IMR-90 (cell line): Measurements from ENCODE around the gene SCARF2. TPM values are rescaled to one million over a fixed set of nuclear protein-coding genes. Genes with fewer than 3 reads are reported as not detected.

Experiments used
- ATAC-seq: fragments of 200-7000 bp; cut with Tn5 transposase; 2 replicates; pipeline ENCODE4 v1.9.1; 2020; ENCODE audit warnings: low read depth, mild to moderate bottlenecking, moderate library complexity
- BruUV-seq: library from RNA; stranded (reverse); fragments of 400-500 nt; replicated peaks from 2 replicates; lab custom pipeline; 2021; lab: Mats Ljungman, UMichigan
- CTCF ChIA-PET: fragments of 300-600 bp; formaldehyde crosslinking; extraction: SDS; loops from one replicate; lab custom pipeline; 2021; ENCODE audit warnings: antibody characterized with exemption; lab: Yijun Ruan, JAX
- POLR2A ChIA-PET: fragments of 300-600 bp; sonication (Branson Sonifier 250); formaldehyde crosslinking; loops from one replicate; lab custom pipeline; 2022; ENCODE audit warnings: antibody characterized with exemption; ENCODE audit not compliant: unreplicated experiment; lab: Charles Lee
- DNase-seq: peaks from one replicate; pipeline ENCODE4 v3.0.0; 2013
- H2AFZ ChIP-seq: replicated peaks from 2 replicates; pipeline ENCODE3; 2013; ENCODE audit warnings: low read length, mild to moderate bottlenecking; ENCODE audit not compliant: poor library complexity
- H2AK5ac ChIP-seq: 2 replicates; pipeline ENCODE4 v1.6.1; 2013; ENCODE audit warnings: low read depth, low read length, inconsistent platforms
- H2AK9ac ChIP-seq: replicated peaks from 2 replicates; pipeline ENCODE3; 2013; ENCODE audit warnings: mild to moderate bottlenecking, low read depth, low read length, moderate library complexity; ENCODE audit not compliant: poor library complexity
- H2BK120ac ChIP-seq: 2 replicates; pipeline ENCODE4 v1.6.1; 2013; ENCODE audit warnings: low read depth, low read length, inconsistent platforms
- H2BK15ac ChIP-seq: 3 replicates; pipeline ENCODE4 v1.6.1; 2013; ENCODE audit warnings: low read depth, low read length, inconsistent platforms
- H2BK20ac ChIP-seq: 2 replicates; pipeline ENCODE4 v1.6.1; 2013; ENCODE audit warnings: low read depth, mild to moderate bottlenecking, inconsistent platforms, low read length, moderate library complexity
- H2BK5ac ChIP-seq: 2 replicates; pipeline ENCODE4 v1.6.1; 2013; ENCODE audit warnings: mild to moderate bottlenecking, low read depth, low read length, inconsistent platforms; ENCODE audit not compliant: poor library complexity, severe bottlenecking
- H3K14ac ChIP-seq: replicated peaks from 2 replicates; pipeline ENCODE4 v1.6.1; 2013; ENCODE audit warnings: low read depth, low read length, inconsistent platforms
- H3K18ac ChIP-seq: 2 replicates; pipeline ENCODE4 v1.6.1; 2013; ENCODE audit warnings: low read depth, low read length, control low read depth
- H3K23ac ChIP-seq: 2 replicates; pipeline ENCODE4 v1.6.1; 2013; ENCODE audit warnings: low read depth, low read length, inconsistent platforms
- H3K27ac ChIP-seq: 2 replicates; pipeline ENCODE4 v1.5.1; 2013; ENCODE audit warnings: mild to moderate bottlenecking, control low read depth, low read length; ENCODE audit not compliant: insufficient read depth
- H3K27me3 ChIP-seq: 2 replicates; pipeline ENCODE4 v1.6.1; 2013; ENCODE audit warnings: low read length; ENCODE audit not compliant: control insufficient read depth, insufficient read depth
- H3K36me3 ChIP-seq: 2 replicates; pipeline ENCODE4 v1.6.1; 2013; ENCODE audit warnings: low read length, mixed read lengths; ENCODE audit not compliant: control insufficient read depth, insufficient read depth
- H3K4ac ChIP-seq: 2 replicates; pipeline ENCODE4 v1.6.1; 2013; ENCODE audit warnings: low read depth, low read length, inconsistent platforms
- H3K4me1 ChIP-seq: 2 replicates; pipeline ENCODE4 v1.6.1; 2013; ENCODE audit warnings: low read length, mixed read lengths; ENCODE audit not compliant: control insufficient read depth, insufficient read depth
- H3K4me2 ChIP-seq: 2 replicates; pipeline ENCODE4 v1.6.1; 2013; ENCODE audit warnings: low read depth, mild to moderate bottlenecking, control low read depth, low read length, moderate library complexity
- H3K4me3 ChIP-seq: 2 replicates; pipeline ENCODE4 v1.5.1; 2013; ENCODE audit warnings: low read depth, mild to moderate bottlenecking, control low read depth, low read length, moderate library complexity; ENCODE audit not compliant: insufficient read depth
- H3K56ac ChIP-seq: 2 replicates; pipeline ENCODE4 v1.6.1; 2013; ENCODE audit warnings: low read length, inconsistent platforms; ENCODE audit not compliant: insufficient read depth; ENCODE audit errors: extremely low read depth
- H3K79me1 ChIP-seq, 2 experiments: 2 replicates each; pipeline ENCODE4 v1.6.1; 2013; ENCODE audit warnings: low read length in 2 of 2, inconsistent platforms in 1 of 2, low read depth in 1 of 2
- H3K9ac ChIP-seq: 2 replicates; pipeline ENCODE4 v1.6.1; 2013; ENCODE audit warnings: low read depth, low read length, control low read depth
- H3K9me1 ChIP-seq: 2 replicates; pipeline ENCODE4 v1.6.1; 2013; ENCODE audit warnings: low read length, inconsistent platforms; ENCODE audit not compliant: insufficient read depth
- H3K9me3 ChIP-seq: 2 replicates; pipeline ENCODE4 v1.6.1; 2013; ENCODE audit warnings: low read length; ENCODE audit not compliant: control insufficient read depth, insufficient read depth
- H4K20me1 ChIP-seq: 2 replicates; pipeline ENCODE4 v1.6.1; 2013; ENCODE audit warnings: low read length, inconsistent platforms; ENCODE audit not compliant: insufficient read depth
- H4K5ac ChIP-seq: 2 replicates; pipeline ENCODE4 v1.6.1; 2013; ENCODE audit warnings: mild to moderate bottlenecking, low read depth, low read length, control low read depth
- H4K8ac ChIP-seq, 2 experiments: 2 replicates each; pipeline ENCODE4 v1.6.1; 2013; ENCODE audit warnings: low read depth in 2 of 2, low read length in 2 of 2, control low read depth in 1 of 2, inconsistent platforms in 1 of 2
- H4K91ac ChIP-seq: 2 replicates; pipeline ENCODE4 v1.6.1; 2013; ENCODE audit warnings: low read depth, low read length, inconsistent platforms; ENCODE audit not compliant: insufficient read depth
- BHLHE40 ChIP-seq: fragments of 150-350 bp; IDR thresholded peaks from 2 replicates; pipeline ENCODE4 v1.6.1; 2016; ENCODE audit warnings: mild to moderate bottlenecking, low read depth, low read length
- CEBPB ChIP-seq: IDR thresholded peaks from 2 replicates; pipeline ENCODE4 v1.6.1; 2012; ENCODE audit warnings: low read depth, low read length, improper control_type of control experiment
- CHD1 ChIP-seq: IDR thresholded peaks from 2 replicates; pipeline ENCODE4 v1.6.1; 2012; ENCODE audit warnings: low read depth, low read length, improper control_type of control experiment
- MAFK ChIP-seq: IDR thresholded peaks from 2 replicates; pipeline ENCODE4 v1.6.1; 2012; ENCODE audit warnings: low read depth, low read length, improper control_type of control experiment
- MAZ ChIP-seq: IDR thresholded peaks from 2 replicates; pipeline ENCODE4 v1.6.1; 2012; ENCODE audit warnings: low read depth, mild to moderate bottlenecking, low read length, improper control_type of control experiment, moderate library complexity, borderline replicate concordance
- MXI1 ChIP-seq: IDR thresholded peaks from 2 replicates; pipeline ENCODE4 v1.6.1; 2012; ENCODE audit warnings: low read depth, mild to moderate bottlenecking, low read length, moderate library complexity, borderline replicate concordance
- NFE2L2 ChIP-seq: fragments of 150-350 bp; IDR thresholded peaks from 2 replicates; pipeline ENCODE4 v1.6.1; 2016; ENCODE audit warnings: low read depth, mild to moderate bottlenecking, low read length
- POLR2A ChIP-seq: IDR thresholded peaks from 2 replicates; pipeline ENCODE4 v1.6.1; 2012; ENCODE audit warnings: mild to moderate bottlenecking, low read depth, low read length
- RCOR1 ChIP-seq: IDR thresholded peaks from 2 replicates; pipeline ENCODE4 v1.6.1; 2012; ENCODE audit warnings: mild to moderate bottlenecking, low read length, improper control_type of control experiment; ENCODE audit not compliant: insufficient replicate concordance
- RFX5 ChIP-seq: IDR thresholded peaks from 2 replicates; pipeline ENCODE4 v1.8.0; 2012; ENCODE audit warnings: low read depth, mild to moderate bottlenecking, low read length, moderate library complexity
- SMC3 ChIP-seq: fragments of 150-350 bp; IDR thresholded peaks from 2 replicates; pipeline ENCODE4 v1.6.1; 2016; ENCODE audit warnings: low read depth, mild to moderate bottlenecking, antibody characterized with exemption, low read length, moderate library complexity
- WGBS, 2 experiments: methylation state at CpG; one replicate each; pipeline versions ENCODE4 v1.1.5 to v1.1.7; 2013; ENCODE audit warnings: missing lambda C conversion rate in 2 of 2; ENCODE audit not compliant: insufficient read length in 1 of 2; ENCODE audit errors: extremely low coverage in 2 of 2; 5-methylcytosine and 5-hydroxymethylcytosine counted together
- dilution Hi-C: fragments of 300-500 bp; cut with HindIII; formaldehyde crosslinking; loops from one replicate; pipeline ENCODE4 v1.14.3; 2018; ENCODE audit warnings: low sequenced_read_pairs; ENCODE audit not compliant: unreplicated experiment
- in situ Hi-C: fragments of 300-500 bp; cut with MboI; formaldehyde crosslinking; loops from 3 replicates; pipeline ENCODE4 v1.14.3; 2019; ENCODE audit warnings: low sequenced_read_pairs, inconsistent platforms, mixed read lengths
- intact Hi-C: fragments of 100-400 bp; cut with micrococcal nuclease; formaldehyde crosslinking; loops from 2 replicates; pipeline ENCODE4 v1.10.0; 2022
- polyA plus RNA-seq, 3 experiments: library from polyadenylated mRNA; depleted of rRNA; stranded (reverse); fragments of >200 nt; gene quantifications; 2 replicates each; pipeline ENCODE4 v1.2.3, GENCODE V29; 2012; ENCODE audit warnings: low replicate concordance in 1 of 3
- total RNA-seq: library from RNA; depleted of rRNA; stranded (reverse); fragments of >200 nt; gene quantifications from 2 replicates; pipeline ENCODE4 v1.2.3, GENCODE V29; 2012
- TF ChIP-seq, protein P1 (sequence below): conservative IDR thresholded peaks from 2 replicates; pipeline ENCODE4 v1.5.1; 2012; ENCODE audit warnings: mild to moderate bottlenecking, low read depth, low read length, improper control_type of control experiment
- TF ChIP-seq, protein P2 (sequence below): fragments of 150-350 bp; IDR thresholded peaks from 2 replicates; pipeline ENCODE4 v1.6.1; 2017; ENCODE audit warnings: mild to moderate bottlenecking, antibody characterized with exemption, low read length, low read depth

Gene SCARF2
- total and polyA plus RNA-seq, 2 of the 4 experiments (the other 2 are of a cell fraction), result 3.4 to 37.0 TPM

DNA sequence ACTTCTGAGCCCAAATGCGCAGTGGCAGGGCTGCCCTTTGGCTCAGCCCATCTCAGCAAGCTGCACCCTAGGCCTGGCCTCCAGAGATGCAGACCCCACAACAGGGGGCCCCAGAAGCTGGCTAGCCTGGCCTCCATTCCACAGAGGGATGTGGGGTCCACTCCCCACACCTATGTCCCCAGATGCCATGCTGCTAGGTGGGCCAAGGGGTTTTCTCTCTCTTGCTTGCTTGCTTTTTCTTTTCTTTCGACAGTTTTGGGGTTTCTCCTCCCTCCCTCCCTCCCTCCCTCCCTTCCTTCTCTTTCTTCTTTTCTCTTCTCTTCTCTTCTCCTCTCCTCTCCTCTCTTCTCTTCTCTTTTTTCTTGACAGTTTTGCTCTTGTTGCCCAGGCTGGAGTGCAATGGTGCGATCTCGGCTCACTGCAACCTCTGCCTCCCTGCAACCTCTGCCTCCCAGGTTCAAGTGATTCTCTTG, 9.6 kb downstream of the SCARF2 start:
- intact Hi-C loops, result no loop called here
- Histone ChIP-seq H3K14ac (no peak overlapping the region), H4K20me1 (peaks cover 75% of the 10 kb centered on the region), H3K23ac (no peak overlapping the region), H3K4ac (no peak overlapping the region), H3K27me3 (no peaks in the 10 kb centered on the region), H3K9me3 (no peaks in the 10 kb centered on the region), H3K18ac (no peak overlapping the region), H3K56ac (no peak overlapping the region), H2AFZ (no peak overlapping the region), H2BK20ac (no peak overlapping the region), H2AK5ac (no peak overlapping the region), H3K4me3 (no peak overlapping the region), H3K36me3 (peaks cover 57% of the 10 kb centered on the region), H3K4me1 (peaks cover 5% of the 10 kb centered on the region; the same call in 1 of the 2 replicates), H3K9ac (no peak overlapping the region), H3K9me1 (peaks cover 8% of the 10 kb centered on the region), H2BK120ac (no peak overlapping the region), H4K5ac (no peak overlapping the region), H3K79me1 (peaks cover 3 to 51% of the 10 kb centered on the region in 2 experiments; a peak in 3 of 4 replicates), H3K27ac (no peak overlapping the region), H2BK5ac (no peak overlapping the region), H3K4me2 (no peak overlapping the region), H2BK15ac (no peak overlapping the region), H4K91ac (no peak overlapping the region), H4K8ac (no peak overlapping the region), H2AK9ac (no peak overlapping the region)
- POLR2A ChIA-PET, result no interaction called here
- in situ Hi-C loops, result no loop called here
- dilution Hi-C loops, result no loop called here
- no peak for DNase-seq
- BruUV-seq, result no TSS peak
- TF ChIP-seq RCOR1 (no peak), NFE2L2 (no peak), POLR2A (no peak), MAFK (no peak), SMC3 (no peak), MXI1 (no peak), BHLHE40 (no peak), MAZ (no peak), RFX5 (no peak), CHD1 (no peak), CEBPB (no peak)
- TF ChIP-seq, protein P1, sequence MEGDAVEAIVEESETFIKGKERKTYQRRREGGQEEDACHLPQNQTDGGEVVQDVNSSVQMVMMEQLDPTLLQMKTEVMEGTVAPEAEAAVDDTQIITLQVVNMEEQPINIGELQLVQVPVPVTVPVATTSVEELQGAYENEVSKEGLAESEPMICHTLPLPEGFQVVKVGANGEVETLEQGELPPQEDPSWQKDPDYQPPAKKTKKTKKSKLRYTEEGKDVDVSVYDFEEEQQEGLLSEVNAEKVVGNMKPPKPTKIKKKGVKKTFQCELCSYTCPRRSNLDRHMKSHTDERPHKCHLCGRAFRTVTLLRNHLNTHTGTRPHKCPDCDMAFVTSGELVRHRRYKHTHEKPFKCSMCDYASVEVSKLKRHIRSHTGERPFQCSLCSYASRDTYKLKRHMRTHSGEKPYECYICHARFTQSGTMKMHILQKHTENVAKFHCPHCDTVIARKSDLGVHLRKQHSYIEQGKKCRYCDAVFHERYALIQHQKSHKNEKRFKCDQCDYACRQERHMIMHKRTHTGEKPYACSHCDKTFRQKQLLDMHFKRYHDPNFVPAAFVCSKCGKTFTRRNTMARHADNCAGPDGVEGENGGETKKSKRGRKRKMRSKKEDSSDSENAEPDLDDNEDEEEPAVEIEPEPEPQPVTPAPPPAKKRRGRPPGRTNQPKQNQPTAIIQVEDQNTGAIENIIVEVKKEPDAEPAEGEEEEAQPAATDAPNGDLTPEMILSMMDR, result no peak
- TF ChIP-seq, protein P2, sequence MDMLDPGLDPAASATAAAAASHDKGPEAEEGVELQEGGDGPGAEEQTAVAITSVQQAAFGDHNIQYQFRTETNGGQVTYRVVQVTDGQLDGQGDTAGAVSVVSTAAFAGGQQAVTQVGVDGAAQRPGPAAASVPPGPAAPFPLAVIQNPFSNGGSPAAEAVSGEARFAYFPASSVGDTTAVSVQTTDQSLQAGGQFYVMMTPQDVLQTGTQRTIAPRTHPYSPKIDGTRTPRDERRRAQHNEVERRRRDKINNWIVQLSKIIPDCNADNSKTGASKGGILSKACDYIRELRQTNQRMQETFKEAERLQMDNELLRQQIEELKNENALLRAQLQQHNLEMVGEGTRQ, result no peak
- CTCF ChIA-PET, result no interaction called here
- no peak for ATAC-seq
- WGBS, 2 experiments, result no CpG with 5 or more reads among the region's 4 CpGs
